GM20431 (cell line): Measurements from ENCODE around the gene TMEM132C.

Experiments
- in situ Hi-C: fragments of 300-500 bp; cut with MseI, MboI; formaldehyde crosslinking; loops from one replicate; pipeline ENCODE4 v1.15.0; 2020; ENCODE audit warnings: low sequenced_read_pairs; ENCODE audit not compliant: unreplicated experiment

TMEM132C gene

GRCh38 chr12:128685903-128686475, 419.0 kb downstream of the TMEM132C start:
- in situ Hi-C loops, result no loop called here

GRCh38 chr12:128687851-128688250, 420.9 kb downstream of the TMEM132C start:
- in situ Hi-C loops, result no loop called here

- in situ Hi-C loops, result no loop called here
Observed at GRCh38 chr12:128690641-128691040, 423.7 kb downstream of the TMEM132C start.

- in situ Hi-C loops, result no loop called here
Observed at GRCh38 chr12:128693115-128693514, 426.1 kb downstream of the TMEM132C start.

GRCh38 chr12:128693771-128694170, 426.8 kb downstream of the TMEM132C start:
- in situ Hi-C loops, result no loop called here

GRCh38 chr12:128694445-128694844, 427.5 kb downstream of the TMEM132C start:
- in situ Hi-C loops, result no loop called here

GRCh38 chr12:128695697-128696096, 428.7 kb downstream of the TMEM132C start:
- in situ Hi-C loops, result no loop called here

GRCh38 chr12:128698301-128698972, 431.5 kb downstream of the TMEM132C start:
- in situ Hi-C loops, result no loop called here

- in situ Hi-C loops, result no loop called here
Observed at GRCh38 chr12:128699106-128699505, 432.1 kb downstream of the TMEM132C start.

- in situ Hi-C loops, result no loop called here
Observed at GRCh38 chr12:128702371-128702770, 435.4 kb downstream of the TMEM132C start.

GRCh38 chr12:128705140-128705539, 438.2 kb downstream of the TMEM132C start:
- in situ Hi-C loops, result no loop called here

- in situ Hi-C loops, result no loop called here
Observed at GRCh38 chr12:128707488-128707887, 440.5 kb downstream of the TMEM132C start.

- in situ Hi-C loops, result no loop called here
Observed at GRCh38 chr12:128708789-128709188, 441.8 kb downstream of the TMEM132C start.

- in situ Hi-C loops, result no loop called here
Observed at GRCh38 chr12:128709660-128710059, 442.7 kb downstream of the TMEM132C start.

GRCh38 chr12:128711486-128711885, 444.5 kb downstream of the TMEM132C start:
- in situ Hi-C loops, result no loop called here

GRCh38 chr12:128712622-128713021, 445.7 kb downstream of the TMEM132C start:
- in situ Hi-C loops, result no loop called here

- in situ Hi-C loops, result no loop called here
Observed at GRCh38 chr12:128715485-128715884, 448.5 kb downstream of the TMEM132C start.

- in situ Hi-C loops, result no loop called here
Observed at GRCh38 chr12:128724468-128725046, 457.6 kb downstream of the TMEM132C start.

GRCh38 chr12:128726886-128727285, 459.9 kb downstream of the TMEM132C start:
- in situ Hi-C loops, result no loop called here

GRCh38 chr12:128727461-128727860, 460.5 kb downstream of the TMEM132C start:
- in situ Hi-C loops, result no loop called here

GRCh38 chr12:128727999-128728398, 461.0 kb downstream of the TMEM132C start:
- in situ Hi-C loops, result no loop called here
